NCI-H774 (cell line): ENCODE results near the gene SHE.
A peak's percentile ranks its signal among the peaks of the same experiment; 100 is the strongest.
"Not testable (repeated sequence)": the region's sequence is repeated elsewhere in the genome, so short reads cannot be mapped to it uniquely, and the experiment has no call there.

Source experiments
- DNase-seq: peaks from one replicate; lab custom pipeline; 2025; lab: John Stamatoyannopoulos, UW

Gene SHE

DNA sequence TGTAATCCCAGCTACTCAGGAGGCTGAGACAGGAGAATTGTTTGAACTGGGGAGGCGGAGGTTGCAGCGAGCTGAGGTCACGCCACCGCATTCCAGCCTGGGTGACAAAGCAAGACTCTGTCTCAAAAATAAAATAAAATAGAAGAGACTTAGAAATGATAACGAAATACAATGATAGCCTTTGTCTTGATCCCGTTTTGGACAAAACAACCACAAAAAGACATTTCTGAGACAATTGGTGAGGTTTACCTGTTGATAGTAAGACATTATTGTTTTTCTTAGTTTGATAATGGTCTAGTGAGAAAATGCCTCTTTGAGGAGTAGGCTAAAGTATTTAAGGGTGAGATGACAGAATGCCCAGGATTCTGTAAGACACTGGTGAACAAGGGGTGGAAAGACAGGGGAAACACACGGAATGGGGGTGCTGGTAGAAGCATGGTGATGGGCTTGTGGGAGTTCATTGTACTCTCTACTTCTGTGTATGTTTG is 11.9 kb upstream of the SHE start:
- no peak for DNase-seq

GRCh38 chr1:154512760-154513159 is 10.5 kb upstream of the SHE start:
- DNase-seq, result no peak

- DNase-seq, result no peak
These were observed 1.7 kb upstream of the SHE start for GRCh38 chr1:154503898-154504297.

DNA sequence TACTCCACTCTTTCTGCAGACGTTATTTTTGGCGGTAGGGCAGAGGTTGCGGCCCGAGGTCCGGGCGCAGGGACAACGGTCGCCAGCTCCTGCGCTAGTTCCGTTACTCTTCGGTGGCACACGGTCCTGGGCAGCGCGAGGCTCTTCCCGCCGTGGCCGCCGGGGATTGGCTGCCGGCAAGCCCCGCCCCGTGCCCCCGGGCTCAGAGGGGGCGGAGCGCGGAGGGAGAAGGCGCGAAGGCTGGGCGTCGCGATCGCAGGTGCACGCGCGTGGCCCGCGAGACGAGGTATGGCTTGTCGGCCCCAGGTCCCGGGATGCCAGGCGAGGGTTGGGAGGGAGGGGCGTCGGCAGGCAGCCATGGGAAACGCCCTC is 518 bp upstream of the SHE start:
- no peak for DNase-seq

DNA sequence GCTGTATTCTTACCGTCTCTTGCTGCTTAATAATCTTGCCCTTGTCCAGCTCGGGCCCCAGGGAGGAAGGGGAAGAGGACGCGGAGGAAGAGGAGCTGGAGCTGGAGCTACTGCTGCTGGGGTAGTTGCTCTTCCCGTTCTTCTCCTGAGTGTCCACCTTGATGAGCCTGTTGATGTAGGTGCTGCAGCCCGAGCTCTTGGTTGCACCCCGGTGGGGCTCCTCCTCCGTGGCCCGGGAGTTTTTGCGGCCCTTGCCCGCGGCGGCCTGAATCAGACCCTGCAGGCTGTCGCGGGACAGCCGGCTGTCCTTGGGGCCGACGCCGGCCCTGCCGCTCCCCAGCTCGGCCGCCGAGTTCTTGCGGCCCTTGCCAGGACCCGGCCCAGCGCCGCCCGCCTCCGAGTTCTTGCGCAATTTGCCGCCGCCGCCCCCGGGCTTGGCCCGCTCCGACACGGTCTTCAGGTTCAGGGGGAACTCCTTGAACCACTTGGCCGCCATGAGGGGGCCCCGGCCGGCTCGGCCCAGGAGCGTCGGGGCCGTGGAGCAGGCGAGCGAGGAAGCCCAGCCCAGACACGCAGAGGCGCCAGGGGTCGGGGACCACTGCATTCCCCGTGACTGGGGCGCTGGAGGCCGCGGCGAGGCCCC is 668 bp downstream of the SHE start:
- no peak for DNase-seq

DNA sequence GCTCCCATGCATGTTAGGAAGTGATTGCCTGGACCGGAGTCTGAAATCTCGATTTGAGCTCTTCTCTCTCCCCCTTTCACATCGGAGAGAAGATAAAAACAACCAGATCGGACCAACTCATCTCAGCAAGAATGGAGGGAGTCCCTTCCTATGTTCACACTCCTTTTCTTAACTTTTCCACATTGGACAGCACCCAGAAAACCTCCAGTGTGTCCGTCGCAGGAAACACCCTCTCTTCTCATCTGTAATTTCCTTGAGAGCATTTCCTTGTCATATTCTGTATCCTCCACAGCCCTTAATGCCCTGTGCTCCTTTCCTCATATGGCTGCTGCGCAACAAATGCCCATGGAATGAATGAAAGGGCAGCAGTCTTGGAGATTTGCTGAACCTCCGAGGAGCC is 1.7 kb downstream of the SHE start:
- DNase-seq, result no peak

DNA sequence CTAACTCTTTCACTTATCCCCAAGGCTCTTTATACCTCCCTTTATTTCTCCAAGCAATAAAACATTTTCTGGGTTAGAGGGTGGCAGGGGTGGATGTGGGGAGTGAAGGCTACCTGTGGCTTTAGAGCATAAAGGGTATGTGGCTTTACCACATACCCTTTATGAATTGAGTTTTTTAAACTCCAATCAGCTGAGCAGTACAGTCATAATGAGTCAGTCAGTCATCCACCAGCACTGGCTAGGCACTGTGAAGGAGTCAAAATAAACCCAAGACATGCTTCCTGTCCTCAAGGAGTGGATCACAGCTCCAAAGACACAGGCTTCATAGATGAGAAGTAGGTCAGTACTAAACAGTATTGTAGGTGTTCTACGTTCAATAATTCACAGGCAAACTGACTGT is 2.8 kb downstream of the SHE start:
- DNase-seq, result no peak

DNA sequence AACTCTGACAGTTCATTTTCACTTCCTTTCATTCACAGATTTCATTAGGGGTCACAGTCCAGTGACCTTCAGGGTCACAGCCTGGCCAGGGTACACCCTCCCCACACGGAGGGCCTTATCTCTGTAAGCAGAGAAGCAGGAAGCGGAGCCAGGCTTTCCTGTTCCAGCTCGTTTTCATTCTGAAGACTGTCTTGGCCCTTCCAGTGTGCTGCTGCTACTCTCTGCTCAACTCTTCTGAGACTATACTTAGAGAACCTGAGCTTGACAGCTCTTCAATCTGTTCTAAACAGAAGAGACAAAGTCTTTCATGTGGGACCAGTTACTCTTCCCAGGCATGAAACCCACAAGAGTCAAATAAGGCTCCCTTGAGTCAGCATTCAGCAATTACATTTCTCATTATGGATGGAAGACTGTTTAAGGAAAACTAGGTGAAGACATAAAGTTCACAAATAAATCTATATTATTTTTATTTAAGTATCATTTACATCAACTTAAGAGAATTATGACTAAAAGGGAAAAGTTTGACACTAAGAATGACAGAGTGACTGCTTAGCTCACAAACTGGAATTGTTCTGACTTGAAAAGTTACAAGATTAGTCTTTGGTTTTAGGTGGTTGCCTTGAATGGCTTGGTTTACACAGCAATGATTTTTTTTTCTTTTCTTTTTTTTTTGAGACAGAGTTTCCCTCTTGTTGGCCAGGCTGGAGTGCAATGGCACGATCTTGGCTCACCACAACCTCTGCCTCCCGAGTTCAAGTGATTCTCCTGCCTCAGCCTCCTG is 5.0 kb downstream of the SHE start:
- no peak for DNase-seq

GRCh38 chr1:154496383-154496782 is 5.8 kb downstream of the SHE start:
- DNase-seq, result no peak

- no peak for DNase-seq
These were observed 6.5 kb downstream of the SHE start for GRCh38 chr1:154495496-154496273.

DNA sequence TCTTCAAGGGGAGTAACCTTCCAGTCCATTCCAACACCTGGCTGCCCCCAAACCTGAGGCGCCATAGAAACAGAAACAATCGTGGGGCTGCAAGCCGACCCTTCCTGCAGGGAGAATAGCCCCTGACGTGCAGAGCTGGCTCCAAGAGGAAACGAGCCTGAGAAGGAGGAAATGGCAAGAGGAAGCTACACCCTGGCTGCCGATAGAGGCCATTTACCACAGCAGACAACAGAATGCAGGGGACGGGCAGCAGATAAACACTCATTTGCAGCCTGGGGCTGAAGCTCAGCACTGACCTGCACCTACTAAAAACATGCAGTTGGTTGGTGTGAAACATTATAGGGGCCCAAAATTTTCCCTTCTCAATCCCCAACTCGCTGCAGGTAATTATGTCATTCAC is 8.9 kb downstream of the SHE start:
- DNase-seq, result no peak

- no peak for DNase-seq
These were observed 10.1 kb downstream of the SHE start for GRCh38 chr1:154492115-154492514.

- no peak for DNase-seq
These were observed 11.9 kb downstream of the SHE start for GRCh38 chr1:154490317-154490716.

DNA sequence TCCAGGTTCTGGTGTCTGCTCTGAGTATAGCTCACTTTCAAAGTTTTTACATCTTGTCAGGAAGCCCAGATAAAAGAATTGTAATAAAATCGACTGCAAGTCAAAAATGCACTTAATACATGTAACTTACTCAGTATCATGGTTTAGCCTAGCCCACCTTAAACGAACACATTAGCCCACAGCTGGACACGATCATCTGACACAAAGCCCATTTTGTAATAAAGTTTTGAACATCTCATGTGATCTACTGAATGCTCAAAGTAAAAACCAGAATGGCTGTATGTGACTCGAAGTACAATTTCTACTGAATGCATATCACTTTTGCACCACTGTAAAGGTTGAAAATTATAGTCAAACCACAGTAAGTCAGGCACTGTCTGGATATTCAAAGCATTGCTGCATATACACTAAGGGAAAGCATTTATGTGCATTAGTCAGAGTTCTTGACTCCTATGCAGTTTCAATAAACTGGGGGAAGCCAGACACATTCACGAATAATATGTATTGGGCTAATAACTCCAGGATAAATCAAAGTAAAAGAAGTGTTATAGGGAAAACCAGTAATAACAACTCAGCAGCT is 12.4 kb downstream of the SHE start:
- DNase-seq, result no peak

- DNase-seq, result no peak
These were observed 13.3 kb downstream of the SHE start for GRCh38 chr1:154488922-154489321.

DNA sequence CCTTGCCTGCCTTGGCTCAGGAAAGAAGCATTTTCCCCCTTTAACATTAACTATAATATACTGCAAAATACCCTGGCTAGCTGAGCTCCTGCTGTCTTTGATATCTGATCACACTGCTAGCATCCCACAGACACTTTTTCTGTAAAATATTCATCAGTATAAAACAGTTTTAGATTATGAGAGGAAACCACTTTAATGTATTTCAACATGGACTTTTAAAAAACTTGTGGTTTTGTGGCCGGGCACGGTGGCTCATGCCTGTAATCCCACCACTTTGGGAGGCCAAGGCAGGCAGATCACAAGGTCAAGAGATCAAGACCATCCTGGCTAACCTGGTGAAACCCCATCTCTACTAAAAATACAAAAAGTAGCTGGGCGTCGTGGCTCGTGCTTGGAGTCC is 15.5 kb downstream of the SHE start:
- DNase-seq, result not testable (repeated sequence)

DNA sequence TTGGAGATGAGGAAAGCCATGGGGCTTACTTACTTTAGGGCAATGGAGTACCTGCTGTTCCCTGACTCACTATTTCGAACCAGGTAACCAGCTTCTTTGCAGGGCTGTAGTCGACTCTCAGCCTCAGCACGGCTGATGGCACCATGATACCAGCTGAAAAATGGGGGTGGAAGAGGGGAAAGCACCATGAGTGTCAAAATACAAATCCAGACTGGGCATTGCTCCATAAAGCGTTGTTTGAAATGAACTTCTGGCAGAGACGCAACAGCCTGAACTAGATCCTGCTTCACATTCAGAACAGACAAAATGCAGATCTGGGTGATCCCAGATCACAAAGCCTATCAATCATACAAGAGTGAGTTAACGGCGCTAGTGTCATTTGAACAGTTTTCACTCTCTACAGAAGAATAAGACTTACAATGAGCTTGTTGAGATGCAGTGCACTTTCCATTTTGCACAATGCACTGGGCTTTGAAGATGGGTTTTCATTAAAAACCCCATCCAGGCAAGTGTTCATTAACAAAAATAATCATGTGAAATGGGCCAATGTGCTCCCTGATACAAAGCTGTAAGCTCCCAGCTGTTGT is 16.2 kb downstream of the SHE start:
- DNase-seq, result no peak

- no peak for DNase-seq
These were observed 17.1 kb downstream of the SHE start for GRCh38 chr1:154485106-154485505.

DNA sequence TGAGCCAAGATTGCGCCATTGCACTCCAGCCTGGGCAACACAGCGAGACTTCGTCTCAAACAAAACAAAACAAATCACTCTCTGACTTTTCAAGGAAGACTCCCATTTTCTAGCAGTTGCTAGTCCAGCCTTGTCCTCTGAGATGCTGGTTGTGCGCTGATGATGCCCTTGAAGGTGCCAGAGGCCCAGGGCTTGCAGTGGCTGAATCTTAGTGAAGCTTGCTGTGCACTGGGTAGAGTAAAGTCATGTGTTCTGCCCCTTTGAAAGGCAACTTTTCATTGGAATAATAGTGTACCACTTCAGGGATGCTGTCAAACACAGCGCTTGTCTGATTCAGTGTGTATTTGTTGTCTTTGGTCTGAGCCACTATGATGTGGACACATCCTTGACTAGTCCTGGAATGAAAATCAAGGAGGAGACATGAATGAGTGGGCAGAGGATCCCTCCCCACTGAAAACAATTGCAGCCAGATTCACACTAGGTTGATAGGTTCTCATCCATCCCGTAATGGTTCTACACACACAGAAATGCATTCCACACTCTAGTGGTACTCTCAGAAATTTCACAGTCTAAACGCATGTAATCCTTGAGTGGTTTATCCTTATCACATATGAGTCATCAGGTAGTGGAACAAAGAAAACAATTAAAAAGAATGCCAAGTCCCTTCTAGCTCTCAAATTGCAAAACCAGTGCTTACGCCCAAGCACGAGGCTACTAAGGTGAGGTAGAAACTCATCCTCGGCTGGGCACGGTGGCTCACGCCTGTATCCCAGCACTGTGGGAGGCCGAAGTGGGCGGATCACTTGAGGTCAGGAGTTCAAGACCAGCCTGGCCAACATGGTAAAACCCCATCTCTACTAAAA is 18.0 kb downstream of the SHE start:
- DNase-seq, result no peak

DNA sequence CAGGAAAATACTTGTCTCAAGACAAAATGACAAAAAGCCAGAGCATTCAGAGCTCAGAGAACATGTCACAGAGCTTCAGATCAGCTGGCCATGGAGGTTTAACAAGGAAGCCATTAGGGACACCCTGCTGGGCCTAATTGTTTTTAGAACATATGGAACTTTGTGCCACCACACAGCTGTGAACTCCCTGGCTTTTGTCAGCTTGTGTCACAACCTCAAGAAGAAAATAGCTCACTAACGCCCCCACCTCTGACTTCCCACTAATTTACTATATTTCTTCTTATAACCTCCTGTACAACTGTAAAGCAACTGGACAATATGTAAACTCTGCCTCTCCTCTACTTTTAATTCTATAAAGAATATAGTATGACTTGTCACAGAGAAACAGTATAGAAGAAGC is 21.2 kb downstream of the SHE start:
- no peak for DNase-seq

DNA sequence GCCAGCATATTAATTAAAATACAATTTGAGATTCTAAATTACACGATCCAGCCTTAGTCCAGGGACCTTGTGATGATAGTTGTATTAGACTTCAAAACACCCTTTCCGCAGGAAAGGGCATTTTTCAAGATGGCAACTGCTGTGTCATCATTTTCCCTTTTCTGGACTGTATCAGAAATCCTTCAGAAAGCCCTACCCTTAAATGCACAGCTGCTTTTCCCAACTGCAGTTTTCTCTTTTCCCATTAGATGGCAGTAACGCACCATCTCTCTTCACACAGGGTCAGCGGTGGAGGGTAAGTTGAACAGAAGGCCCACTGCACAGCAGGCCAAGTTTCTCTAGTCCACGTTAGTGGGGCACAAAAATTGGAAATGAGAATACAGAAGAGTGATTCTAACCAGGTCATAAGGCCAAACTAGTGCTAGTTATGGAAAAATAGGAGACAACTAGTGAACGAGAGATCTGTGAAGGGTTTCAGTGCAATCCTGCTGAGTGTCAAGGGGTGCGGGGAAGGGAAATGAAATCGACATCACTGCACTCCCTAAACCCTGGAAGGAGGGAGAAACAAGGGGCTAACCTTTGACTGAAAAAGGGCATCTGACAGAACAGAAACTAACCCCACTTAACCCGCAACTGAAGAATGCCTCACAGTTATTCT is 22.3 kb downstream of the SHE start:
- peak; percentile 85 for DNase-seq
